A673 (cell line): ENCODE measurements around the gene EPHB2. TPM values are rescaled to one million over a fixed set of nuclear protein-coding genes. Genes with fewer than 3 reads are reported as not detected.
A peak's percentile ranks its signal among the peaks of the same experiment; 100 is the strongest.

Source experiments
- BruUV-seq: library from RNA; stranded (reverse); fragments of 400-500 nt; replicated peaks from 2 replicates; lab custom pipeline; 2021; lab: Mats Ljungman, UMichigan
- CTCF ChIA-PET: fragments of 300-600 bp; sonication (Branson Sonifier 250); formaldehyde crosslinking; loops from one replicate; lab custom pipeline; 2022; ENCODE audit warnings: antibody characterized with exemption; lab: Charles Lee
- POLR2A ChIA-PET: fragments of 300-600 bp; sonication (Branson Sonifier 250); formaldehyde crosslinking; loops from one replicate; lab custom pipeline; 2022; ENCODE audit warnings: antibody characterized with exemption; ENCODE audit not compliant: low non-redundant PET; lab: Charles Lee
- DNase-seq: peaks from one replicate; pipeline ENCODE4 v3.0.0-alpha.2; 2015; ENCODE audit warnings: low spot score
- H3K27ac ChIP-seq: fragments of 200-600 bp; sonication (generic); 2 replicates; pipeline ENCODE4 v1.5.1; 2016; ENCODE audit warnings: mixed run types, low read depth, mild to moderate bottlenecking, mixed read lengths, antibody characterized with exemption, low read length; ENCODE audit not compliant: poor library complexity, severe bottlenecking
- H3K27me3 ChIP-seq: fragments of 200-600 bp; sonication (generic); replicated peaks from 2 replicates; pipeline ENCODE4 v1.6.1; 2017; ENCODE audit warnings: mixed run types, low read depth, mild to moderate bottlenecking, mixed read lengths, antibody characterized with exemption, low read length; ENCODE audit not compliant: insufficient read depth, poor library complexity
- H3K36me3 ChIP-seq: fragments of 200-600 bp; sonication (generic); 2 replicates; pipeline ENCODE4 v1.6.1; 2016; ENCODE audit warnings: mixed run types, mild to moderate bottlenecking, mixed read lengths, antibody characterized with exemption, low read length; ENCODE audit not compliant: insufficient read depth, poor library complexity, severe bottlenecking
- H3K4me1 ChIP-seq: fragments of 200-600 bp; sonication (generic); 2 replicates; pipeline ENCODE4 v1.6.1; 2017; ENCODE audit warnings: mixed run types, mild to moderate bottlenecking, mixed read lengths, antibody characterized with exemption, low read length; ENCODE audit not compliant: insufficient read depth, poor library complexity, severe bottlenecking
- H3K4me3 ChIP-seq: fragments of 200-600 bp; sonication (generic); 2 replicates; pipeline ENCODE4 v1.5.1; 2016; ENCODE audit warnings: low read depth, mixed run types, mild to moderate bottlenecking, mixed read lengths, low read length; ENCODE audit not compliant: poor library complexity, severe bottlenecking
- H3K9me3 ChIP-seq: fragments of 200-600 bp; sonication (generic); 2 replicates; pipeline ENCODE4 v1.6.1; 2016; ENCODE audit warnings: mixed run types, low read depth, mild to moderate bottlenecking, mixed read lengths, antibody characterized with exemption, low read length; ENCODE audit not compliant: poor library complexity, severe bottlenecking
- EZH2 ChIP-seq: fragments of 200-600 bp; sonication (generic); IDR thresholded peaks from 2 replicates; pipeline ENCODE4 v1.6.1; 2017; ENCODE audit warnings: borderline replicate concordance, low read depth, mild to moderate bottlenecking, mixed read lengths, antibody characterized with exemption, low read length; ENCODE audit not compliant: poor library complexity, severe bottlenecking
- intact Hi-C: fragments of 100-400 bp; cut with micrococcal nuclease; formaldehyde crosslinking; loops from one replicate; pipeline ENCODE4 v1.10.0; 2022; ENCODE audit not compliant: unreplicated experiment
- total RNA-seq: library from RNA; stranded (reverse); gene quantifications from 2 replicates; pipeline ENCODE4 v1.2.3, GENCODE V29; 2021
- TF ChIP-seq, protein P1 (sequence below): fragments of 300-800, 200-600 bp; sonication (generic); conservative IDR thresholded peaks from 2 replicates; pipeline ENCODE4 v1.5.1; 2017; ENCODE audit warnings: low read depth, mild to moderate bottlenecking, antibody characterized with exemption, low read length, moderate library complexity, mixed read lengths

The EPHB2 gene
- total RNA-seq, 1 experiment from 2014 or later = 10.4 TPM

DNA sequence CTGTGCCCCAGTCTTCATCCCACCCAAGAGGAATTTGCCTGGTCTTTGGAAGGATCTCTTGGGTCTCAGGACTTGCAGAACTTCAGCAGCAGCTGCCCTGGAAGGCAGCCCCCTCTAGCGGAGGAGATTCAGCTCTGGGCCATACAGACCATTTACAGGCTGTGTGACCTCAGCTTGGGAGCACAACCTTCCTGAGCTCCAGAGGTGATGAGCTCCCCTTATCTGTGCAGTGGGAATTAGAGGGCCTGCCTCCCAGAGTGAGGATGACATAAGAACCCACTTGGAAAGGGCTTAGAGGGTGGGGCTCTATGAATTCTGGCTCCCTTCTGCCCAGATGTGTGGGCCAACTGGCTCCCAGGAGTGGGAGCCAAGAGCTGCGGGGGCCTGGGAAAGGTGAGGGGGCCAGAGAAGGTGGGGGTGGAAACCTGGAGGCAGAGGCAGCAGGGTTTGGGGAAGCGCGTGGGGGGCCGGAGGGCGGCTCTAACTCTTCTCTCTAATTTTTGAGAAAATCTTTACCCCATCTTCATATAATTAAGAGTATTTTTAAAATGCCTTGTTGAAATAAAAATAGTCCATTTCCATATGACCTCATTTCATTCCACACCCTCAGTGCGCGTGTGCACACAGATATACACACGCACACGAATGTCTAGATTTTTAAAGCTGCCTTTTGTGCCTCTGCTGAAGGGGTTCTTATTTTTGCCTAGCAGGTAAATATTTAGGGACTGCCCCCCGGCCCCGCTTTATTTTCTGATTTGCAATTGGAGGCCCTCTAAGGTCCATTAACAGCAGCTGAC is 21.5 kb downstream of the EPHB2 start:
- Histone ChIP-seq H3K27ac (no peak overlapping the region), H3K36me3 (no peaks in the 10 kb centered on the region), H3K9me3 (no peaks in the 10 kb centered on the region), H3K27me3 (no peaks in the 10 kb centered on the region), H3K4me1 (no peaks in the 10 kb centered on the region), H3K4me3 (no peak overlapping the region)
- intact Hi-C loops = no loop called here
- no peak for DNase-seq
- CTCF ChIA-PET = no interaction called here
- TF ChIP-seq EZH2 = no peak
- TF ChIP-seq, protein P1, sequence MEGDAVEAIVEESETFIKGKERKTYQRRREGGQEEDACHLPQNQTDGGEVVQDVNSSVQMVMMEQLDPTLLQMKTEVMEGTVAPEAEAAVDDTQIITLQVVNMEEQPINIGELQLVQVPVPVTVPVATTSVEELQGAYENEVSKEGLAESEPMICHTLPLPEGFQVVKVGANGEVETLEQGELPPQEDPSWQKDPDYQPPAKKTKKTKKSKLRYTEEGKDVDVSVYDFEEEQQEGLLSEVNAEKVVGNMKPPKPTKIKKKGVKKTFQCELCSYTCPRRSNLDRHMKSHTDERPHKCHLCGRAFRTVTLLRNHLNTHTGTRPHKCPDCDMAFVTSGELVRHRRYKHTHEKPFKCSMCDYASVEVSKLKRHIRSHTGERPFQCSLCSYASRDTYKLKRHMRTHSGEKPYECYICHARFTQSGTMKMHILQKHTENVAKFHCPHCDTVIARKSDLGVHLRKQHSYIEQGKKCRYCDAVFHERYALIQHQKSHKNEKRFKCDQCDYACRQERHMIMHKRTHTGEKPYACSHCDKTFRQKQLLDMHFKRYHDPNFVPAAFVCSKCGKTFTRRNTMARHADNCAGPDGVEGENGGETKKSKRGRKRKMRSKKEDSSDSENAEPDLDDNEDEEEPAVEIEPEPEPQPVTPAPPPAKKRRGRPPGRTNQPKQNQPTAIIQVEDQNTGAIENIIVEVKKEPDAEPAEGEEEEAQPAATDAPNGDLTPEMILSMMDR = 0 out of 2 replicates have a peak, but pooled peaks have one; percentile 19
- BruUV-seq = no TSS peak
- POLR2A ChIA-PET = no interaction called here

DNA sequence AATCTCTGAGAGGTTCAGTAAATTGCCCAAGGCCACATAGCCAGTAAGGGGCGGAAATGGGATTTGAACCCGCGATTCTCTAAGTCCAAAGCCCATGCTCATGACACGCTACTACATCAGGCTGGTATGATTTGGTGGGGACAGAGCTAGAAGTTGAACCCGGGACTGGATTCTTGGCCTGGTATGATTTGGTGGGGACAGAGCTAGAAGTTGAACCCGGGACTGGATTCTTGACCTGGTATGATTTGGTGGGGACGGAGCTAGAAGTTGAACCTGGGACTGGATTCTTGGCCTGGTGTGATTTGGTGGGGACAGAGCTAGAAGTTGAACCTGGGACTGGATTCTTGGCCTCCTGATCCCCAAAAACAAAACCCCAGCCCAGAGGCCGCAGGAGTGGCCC is 23.0 kb downstream of the EPHB2 start:
- Histone ChIP-seq H3K27ac (no peak overlapping the region), H3K9me3 (no peaks in the 10 kb centered on the region), H3K36me3 (no peaks in the 10 kb centered on the region), H3K27me3 (no peaks in the 10 kb centered on the region), H3K4me3 (no peak overlapping the region), H3K4me1 (no peaks in the 10 kb centered on the region)
- no TSS peak for BruUV-seq
- TF ChIP-seq, protein P1 = no peak
- no peak for TF ChIP-seq EZH2
- DNase-seq = no peak
- ChIA-PET POLR2A (no interaction called here), CTCF (no interaction called here)
- intact Hi-C loops = no loop called here

DNA sequence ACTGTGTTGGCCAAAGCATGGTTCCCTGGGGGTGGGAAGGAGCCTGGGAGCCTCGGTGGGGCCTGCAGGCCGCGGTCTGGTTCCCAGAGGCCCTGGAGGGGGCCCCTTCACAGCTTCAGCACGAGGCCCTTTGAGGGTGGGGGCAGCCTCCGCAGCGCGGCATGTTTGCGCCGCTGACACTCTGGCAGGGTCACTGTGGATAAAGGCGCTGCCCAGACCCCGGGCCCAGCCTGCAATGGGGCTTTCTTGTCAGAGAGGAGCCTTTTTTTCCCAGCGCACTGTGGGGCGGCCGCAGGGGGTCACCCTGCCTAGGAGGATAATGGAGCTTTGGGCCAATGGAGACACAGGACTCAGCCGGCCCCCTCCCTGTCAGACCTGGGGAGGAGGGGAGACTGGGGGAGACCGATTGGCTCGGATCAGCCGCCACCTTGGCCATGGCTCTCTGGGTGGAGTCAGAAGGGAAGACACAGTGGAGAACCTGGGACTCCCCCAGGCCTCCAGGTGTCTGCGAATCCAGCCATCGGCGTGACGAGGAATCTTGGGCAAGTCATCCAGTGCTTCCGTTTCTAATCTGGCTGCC is 26.0 kb downstream of the EPHB2 start:
- Histone ChIP-seq H3K36me3 (no peaks in the 10 kb centered on the region), H3K27ac (no peak overlapping the region), H3K4me3 (no peak overlapping the region), H3K4me1 (no peaks in the 10 kb centered on the region), H3K9me3 (no peaks in the 10 kb centered on the region), H3K27me3 (no peaks in the 10 kb centered on the region)
- intact Hi-C loops = no loop called here
- POLR2A ChIA-PET = no interaction called here
- DNase-seq = no peak
- CTCF ChIA-PET = no interaction called here
- no TSS peak for BruUV-seq
- TF ChIP-seq, protein P1 = no peak
- no peak for TF ChIP-seq EZH2
